Measurements from ENCODE around the gene ZC3H12D.

ZC3H12D gene

GRCh38 chr6:149441740-149442139, 43.1 kb downstream of the ZC3H12D start:
- no peak for DNase-seq

GRCh38 chr6:149440735-149441671, 43.8 kb downstream of the ZC3H12D start:
- no peak for DNase-seq

GRCh38 chr6:149439626-149440025, 45.2 kb downstream of the ZC3H12D start:
- no peak for DNase-seq

DNA sequence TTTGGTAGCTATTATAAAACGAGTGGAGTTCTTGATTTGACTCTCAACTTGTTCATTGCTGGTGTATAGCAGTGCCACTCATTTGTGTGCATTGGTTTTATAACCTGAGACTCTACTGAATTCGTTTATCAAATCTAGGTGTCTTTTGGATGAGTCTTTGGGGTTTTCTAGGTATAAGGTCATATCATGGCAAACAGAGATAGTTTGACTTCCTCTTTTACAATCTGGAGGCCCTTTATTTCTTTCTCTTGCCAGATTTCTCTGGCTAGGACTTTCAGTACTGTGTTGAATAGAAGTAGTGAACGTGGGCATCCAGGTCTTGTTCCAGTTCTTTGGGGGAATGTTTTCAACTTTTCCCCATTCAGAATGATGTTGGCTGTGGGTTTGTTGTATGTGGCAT, 46.0 kb downstream of the ZC3H12D start:
- no peak for DNase-seq

- DNase-seq = no peak
Measured at GRCh38 chr6:149437212-149437611, 47.6 kb downstream of the ZC3H12D start.

- DNase-seq = no peak
Measured at GRCh38 chr6:149436647-149437046, 48.2 kb downstream of the ZC3H12D start.

DNA sequence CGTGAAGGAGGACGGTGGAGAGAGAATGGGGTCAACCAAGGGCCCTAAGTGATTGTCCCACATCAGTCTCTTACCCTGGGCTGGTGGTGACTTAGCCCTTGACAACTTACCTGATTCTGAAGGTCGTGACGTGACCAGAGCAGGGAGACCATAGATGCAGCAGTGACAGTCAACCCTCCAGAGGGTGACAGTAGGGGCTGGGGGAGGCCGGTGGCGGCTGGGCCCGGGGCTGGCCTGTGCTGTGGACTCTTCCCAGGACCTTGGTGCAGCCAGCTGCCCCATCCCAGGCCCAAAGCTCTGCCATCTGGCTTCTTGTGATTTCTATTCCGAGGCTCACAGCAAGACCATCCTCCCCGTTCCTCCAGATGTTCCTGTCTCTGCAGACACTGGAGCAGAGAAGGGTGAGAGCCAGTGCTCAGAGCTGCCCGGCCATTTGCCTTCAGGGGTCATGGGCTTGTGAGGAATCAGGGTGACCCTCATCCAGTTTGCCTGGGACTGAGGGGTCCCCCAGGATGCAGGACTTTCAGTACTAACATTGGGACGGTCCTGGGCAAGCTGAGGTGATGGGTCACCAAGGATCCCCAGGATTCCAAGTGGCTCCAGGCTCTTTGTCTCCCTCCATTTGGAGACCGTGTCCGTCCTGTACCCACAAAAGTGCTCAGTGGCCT, 48.8 kb downstream of the ZC3H12D start:
- no peak for DNase-seq

- no peak for DNase-seq
Measured at GRCh38 chr6:149433881-149434280, 50.9 kb downstream of the ZC3H12D start.

DNA sequence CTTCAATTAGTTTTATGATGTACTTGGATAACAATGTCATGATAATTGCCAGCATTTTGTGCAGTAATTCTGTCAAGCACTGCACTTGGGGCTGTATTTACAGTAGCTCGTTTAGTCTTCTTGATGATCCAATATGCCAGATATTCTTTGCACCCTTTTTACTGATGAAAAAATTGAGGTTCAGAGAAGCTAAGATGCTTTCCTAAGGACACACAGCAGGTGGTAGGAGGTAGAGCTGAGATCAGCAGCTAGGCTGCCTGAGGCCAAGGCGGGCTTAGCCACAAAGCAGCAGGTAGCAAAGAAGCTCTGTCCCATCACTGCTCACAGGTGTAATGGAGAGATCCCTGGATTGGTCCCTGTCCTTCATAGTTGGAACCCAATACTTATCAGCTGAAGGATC, 51.4 kb downstream of the ZC3H12D start:
- DNase-seq = no peak

- DNase-seq = peak; percentile 90
Measured at GRCh38 chr6:149431905-149432775, 52.7 kb downstream of the ZC3H12D start.

- no peak for DNase-seq
Measured at GRCh38 chr6:149429427-149430360, 55.1 kb downstream of the ZC3H12D start.

GRCh38 chr6:149428606-149429005, 56.2 kb downstream of the ZC3H12D start:
- no peak for DNase-seq

- DNase-seq = no peak
Measured at GRCh38 chr6:149425754-149426153, 59.1 kb downstream of the ZC3H12D start.

GRCh38 chr6:149425224-149425623, 59.6 kb downstream of the ZC3H12D start:
- DNase-seq = no peak

DNA sequence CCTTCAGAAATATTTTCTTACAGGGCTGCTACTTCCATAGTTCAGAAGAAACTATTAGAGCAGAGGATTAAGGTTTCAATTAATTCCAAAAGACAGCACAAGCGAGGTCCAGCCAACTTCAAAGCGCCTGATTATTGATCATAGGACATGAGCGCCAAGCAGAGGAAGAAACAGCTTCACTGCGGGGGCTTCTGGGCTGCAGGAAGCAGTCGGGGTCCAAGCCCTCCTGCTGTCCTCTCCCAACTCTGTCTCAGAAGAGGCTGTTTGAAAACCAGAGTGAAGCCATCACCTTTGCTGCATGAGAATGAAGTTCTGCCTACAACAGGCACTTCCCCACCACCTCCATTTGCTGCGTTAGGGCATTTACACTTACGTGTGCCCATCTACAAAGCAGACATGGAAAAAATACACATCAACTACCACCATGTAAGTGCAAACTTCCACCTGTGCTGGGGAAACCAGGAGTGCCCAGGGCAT, 60.8 kb downstream of the ZC3H12D start:
- DNase-seq = no peak

GRCh38 chr6:149422581-149422980, 62.2 kb downstream of the ZC3H12D start:
- DNase-seq = no peak

- no peak for DNase-seq
Measured at GRCh38 chr6:149421132-149421531, 63.7 kb downstream of the ZC3H12D start.

- DNase-seq = no peak
Measured at GRCh38 chr6:149419696-149420404, 65.0 kb downstream of the ZC3H12D start.

GRCh38 chr6:149414821-149415220, 70.0 kb downstream of the ZC3H12D start:
- DNase-seq = no peak

- DNase-seq = no peak
Measured at GRCh38 chr6:149414009-149414408, 70.8 kb downstream of the ZC3H12D start.

- DNase-seq = no peak
Measured at GRCh38 chr6:149410557-149410956, 74.3 kb downstream of the ZC3H12D start.
